Posterior vena cava (tissue), 2 donors: ENCODE results near the gene GSTM3. TPM values are rescaled to one million over a fixed set of nuclear protein-coding genes. Genes with fewer than 3 reads are reported as not detected.
"Not testable (repeated sequence)": the region's sequence is repeated elsewhere in the genome, so short reads cannot be mapped to it uniquely, and the experiment has no call there.

Source experiments
- DNase-seq: peaks from one replicate; pipeline ENCODE4 v3.0.0-alpha.2; 2020; ENCODE audit warnings: low spot score
- intact Hi-C, 2 donors: fragments of 100-400 bp; cut with DNase I; formaldehyde crosslinking; loops; one replicate each; pipeline versions ENCODE4 v1.14.1 to v1.14.2; 2022 to 2023
- total RNA-seq, 2 donors: library from RNA; stranded (reverse); fragmentation: NEBNext Ultra II Directional; extraction: Animal tissue kit (Norgen Biotek cat#: 25700); gene quantifications; one replicate each; pipeline ENCODE4 v1.2.1, GENCODE V29; 2021
- donor health status: DM: yes; HTN: yes; CAD: no.
- donor health status: DM: yes; HTN: yes; CAD: no.

GSTM3 gene
- total RNA-seq, 2 donors from 2014 or later: 35.1 to 52.2 TPM

DNA sequence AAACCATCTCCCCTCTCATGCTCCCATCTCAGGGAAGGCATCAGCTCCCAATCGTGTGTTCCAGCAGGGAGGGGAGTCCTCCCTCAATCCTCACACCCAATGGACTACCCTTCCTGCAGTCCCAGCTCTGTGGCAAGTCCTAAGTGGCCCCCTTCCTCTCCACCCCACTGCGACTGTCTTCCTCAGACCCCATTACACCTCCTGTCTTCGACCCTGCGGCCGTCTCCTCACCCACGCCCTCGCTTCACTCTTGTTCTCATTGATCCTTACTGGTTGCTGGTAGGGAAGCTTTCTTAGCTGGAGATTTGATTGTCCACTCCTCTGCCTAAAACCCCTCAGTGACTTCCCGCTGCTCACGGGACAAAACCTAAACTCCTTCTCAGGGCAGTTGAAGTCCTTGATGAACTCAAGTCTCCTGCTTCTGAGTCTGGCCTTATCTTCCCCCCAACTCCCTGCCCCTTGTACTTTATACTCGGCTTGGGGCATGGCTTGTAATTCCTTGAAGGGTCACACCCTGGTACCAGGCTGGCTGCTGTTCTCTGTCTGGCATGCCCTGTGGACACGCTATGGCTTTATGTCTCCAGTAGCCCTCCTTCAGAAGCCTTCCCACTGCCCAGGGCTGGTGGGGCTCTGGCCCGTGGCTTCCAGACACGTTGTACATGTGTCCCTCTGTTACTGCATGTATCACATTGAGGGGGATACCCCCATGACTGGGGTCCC, 25.2 kb upstream of the GSTM3 start:
- peak; percentile 68 for DNase-seq
- intact Hi-C loops: loop anchor here in 1 of 2 donors (10.0 kb wide), 1 partner anchor 51 kb away; the partner anchor contains the start of gene GSTM5

DNA sequence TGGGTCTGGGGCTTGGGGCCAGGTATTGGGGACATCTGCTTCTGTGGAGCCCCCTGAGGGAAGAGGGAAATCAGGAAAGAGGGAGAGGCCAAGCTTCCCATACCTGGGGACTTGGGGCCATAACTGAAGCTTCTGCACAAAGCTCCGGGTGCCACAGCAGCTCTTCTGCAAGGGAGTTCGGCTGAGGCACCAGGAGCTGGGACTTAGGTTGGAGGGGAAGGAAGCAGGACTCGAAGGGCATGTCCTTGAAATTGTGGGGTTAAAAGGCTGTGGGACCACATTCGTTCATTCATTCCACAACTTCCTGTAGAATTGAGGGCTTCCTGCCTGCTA, 24.6 kb upstream of the GSTM3 start:
- no peak for DNase-seq
- intact Hi-C loops: loop anchor here in 1 of 2 donors (10.0 kb wide), 1 partner anchor 51 kb away; the partner anchor contains the start of gene GSTM5

DNA sequence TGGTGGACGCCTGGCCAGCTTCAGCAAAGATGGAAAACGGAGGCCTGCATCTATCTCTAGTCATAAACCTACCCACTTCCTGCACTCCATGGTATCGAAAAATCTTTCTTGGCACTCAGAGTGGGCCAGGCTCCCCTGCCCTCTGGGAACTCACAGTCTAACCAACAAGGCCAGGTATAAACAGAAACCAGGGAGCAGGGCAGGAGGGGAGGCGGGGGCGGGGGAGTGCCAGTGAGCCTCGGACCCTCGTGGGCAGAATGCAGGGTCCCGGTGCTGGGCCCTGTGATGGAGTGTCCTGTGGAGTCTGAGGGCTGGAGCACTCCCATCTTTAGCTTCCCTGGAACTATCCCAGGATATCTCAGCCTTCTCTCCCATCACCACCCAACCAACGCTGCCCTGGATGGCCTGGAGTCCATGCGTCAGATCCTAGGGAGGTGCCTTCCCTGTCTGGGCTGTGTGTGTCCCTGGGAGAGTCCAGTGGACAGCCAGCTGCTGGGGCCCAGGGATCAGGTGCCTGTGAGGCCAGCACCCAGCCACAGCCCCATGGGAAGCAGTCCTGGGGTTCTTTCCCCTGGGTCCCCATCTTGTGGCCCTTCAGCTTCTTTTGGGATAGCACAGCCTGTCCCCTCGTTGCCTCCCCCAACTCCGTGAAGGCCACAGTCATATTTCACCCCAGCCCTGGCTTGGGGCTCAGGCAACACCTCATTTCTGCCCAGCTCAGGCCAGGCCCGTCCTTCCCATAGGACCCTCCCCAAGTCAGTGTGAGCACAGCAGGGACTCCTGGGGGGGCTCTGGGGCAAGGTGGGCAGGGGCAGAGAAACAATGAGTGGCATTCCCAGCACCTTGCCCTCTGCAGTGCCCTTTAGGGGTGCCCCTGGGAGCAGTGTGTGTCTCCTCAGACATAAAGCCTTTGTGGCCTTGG, 24.0 kb upstream of the GSTM3 start:
- intact Hi-C loops: loop anchor here in 1 of 2 donors (10.0 kb wide), 1 partner anchor 50 kb away; the partner anchor contains the start of gene GSTM5
- DNase-seq: peak; percentile 70

DNA sequence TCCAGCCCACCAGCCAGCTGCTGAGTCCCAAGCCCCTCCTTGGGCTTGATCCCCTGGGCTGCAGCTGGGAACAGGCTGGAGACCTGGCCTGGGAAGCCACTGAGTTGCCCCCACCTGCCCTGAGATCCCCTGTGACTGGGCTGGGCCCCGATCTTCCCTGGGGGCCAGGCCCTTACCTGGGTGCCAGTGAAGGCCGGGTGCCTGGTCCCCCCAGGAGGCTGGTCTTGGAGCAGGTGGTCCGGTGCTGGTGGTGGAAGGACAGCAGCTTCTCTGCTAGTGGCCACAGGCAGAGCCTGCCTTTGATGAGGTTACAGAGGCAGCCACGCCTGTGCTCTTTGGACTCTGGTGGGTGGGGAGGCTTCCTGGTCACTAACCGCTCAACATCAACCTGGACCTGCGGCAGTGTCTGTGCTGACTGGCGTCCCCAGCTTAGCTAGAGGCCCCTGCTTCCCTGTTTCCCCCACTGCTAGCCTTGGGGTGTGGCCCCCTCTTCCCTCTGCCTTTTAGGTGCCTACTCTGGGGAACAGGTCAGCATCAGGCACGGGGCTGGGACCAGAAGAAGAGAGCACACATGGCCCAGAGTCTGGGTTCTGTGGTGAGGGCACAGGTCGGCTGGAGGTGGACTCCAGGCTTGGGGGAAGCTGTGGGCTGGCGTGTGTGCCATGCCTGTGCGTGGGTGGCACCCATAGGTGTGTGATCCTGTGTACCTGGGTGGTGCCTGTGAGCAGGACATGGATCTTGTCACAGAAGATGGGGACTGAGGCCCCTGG, 23.0 kb upstream of the GSTM3 start, which contains the start of gene EPS8L3:
Gene EPS8L3, minus strand, starts transcription at position 278 of the 770 bp plus-strand sequence. CDS start 2,174 bp downstream, outside the sequence.
- intact Hi-C loops: loop anchor here in 1 of 2 donors (10.0 kb wide), 1 partner anchor 49 kb away; the partner anchor contains the start of gene GSTM5
- peak; percentile 71 for DNase-seq

DNA sequence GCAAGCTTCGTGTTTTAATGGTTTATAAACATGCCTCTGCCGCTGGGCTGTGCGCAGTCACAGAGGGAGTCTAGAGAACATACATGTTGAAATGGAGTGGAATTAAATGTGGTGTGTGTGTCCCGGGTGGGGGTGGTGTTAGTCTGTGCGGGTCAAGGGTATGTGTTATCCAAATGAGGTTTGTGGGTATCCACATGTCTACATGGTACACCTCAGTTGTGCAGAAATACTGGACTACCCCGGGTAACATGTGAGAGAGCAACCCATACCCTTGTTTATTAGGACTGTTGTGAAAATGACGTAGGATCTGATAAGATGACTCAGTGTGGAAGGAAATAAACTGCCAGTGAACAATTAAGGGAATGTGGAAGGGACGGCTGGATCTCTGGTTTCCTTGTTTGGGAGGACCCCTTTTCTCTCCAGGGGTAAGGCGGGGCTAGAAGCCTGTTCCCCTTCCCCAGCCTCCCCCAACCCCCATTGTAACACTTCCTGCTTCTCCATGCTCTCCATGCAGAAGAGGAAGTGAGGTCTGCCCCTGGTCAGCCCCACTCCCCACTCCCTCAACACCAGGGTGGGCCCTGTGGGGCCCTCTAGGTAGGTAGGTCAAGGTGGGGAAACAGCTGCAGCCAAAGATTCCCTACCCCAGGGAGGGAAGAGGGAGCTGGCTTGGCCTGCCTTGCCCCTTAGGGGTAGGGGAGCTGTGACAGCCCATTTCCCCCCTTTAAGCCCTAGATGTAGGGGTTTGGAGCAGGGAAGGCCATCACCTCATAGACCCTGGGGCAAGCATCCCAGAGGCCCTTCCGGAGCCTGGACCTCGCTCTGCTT, 22.2 kb upstream of the GSTM3 start:
- DNase-seq: peak; percentile 75

DNA sequence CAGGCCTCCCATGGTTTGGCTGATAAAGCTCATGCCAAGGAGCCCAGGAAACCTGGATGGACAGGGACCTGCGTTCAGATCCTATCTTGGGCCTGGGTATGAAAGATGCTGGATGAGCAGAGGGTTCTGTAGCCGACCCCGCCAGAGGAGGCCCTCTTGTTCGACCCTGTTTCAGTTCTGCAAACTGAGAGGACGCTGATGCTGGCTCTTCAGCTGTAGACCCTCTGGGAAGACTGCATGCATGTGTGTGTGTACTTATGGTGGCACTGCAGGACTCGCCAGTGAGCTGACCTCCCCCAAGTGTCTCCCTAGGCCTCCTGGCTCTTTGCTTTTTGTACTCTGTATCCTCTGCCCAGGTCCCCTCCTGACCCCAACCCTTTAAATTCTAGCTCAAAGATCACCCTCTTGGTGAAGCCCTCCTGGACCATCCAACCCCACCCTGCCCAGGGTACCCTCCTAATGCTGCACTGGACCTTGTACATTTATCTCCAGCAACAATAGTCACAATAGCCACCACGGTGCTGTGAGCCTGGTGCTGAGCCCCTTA, 21.3 kb upstream of the GSTM3 start:
- no peak for DNase-seq
- intact Hi-C loops: loop anchor here in 1 of 2 donors (10.0 kb wide), 1 partner anchor 47 kb away; the partner anchor contains the start of gene GSTM5

More for the DNA sequence above, 22.2 kb upstream of the GSTM3 start:
- intact Hi-C loops: loop anchor here in 1 of 2 donors (10.0 kb wide), 1 partner anchor 48 kb away; the partner anchor contains the start of gene GSTM5

DNA sequence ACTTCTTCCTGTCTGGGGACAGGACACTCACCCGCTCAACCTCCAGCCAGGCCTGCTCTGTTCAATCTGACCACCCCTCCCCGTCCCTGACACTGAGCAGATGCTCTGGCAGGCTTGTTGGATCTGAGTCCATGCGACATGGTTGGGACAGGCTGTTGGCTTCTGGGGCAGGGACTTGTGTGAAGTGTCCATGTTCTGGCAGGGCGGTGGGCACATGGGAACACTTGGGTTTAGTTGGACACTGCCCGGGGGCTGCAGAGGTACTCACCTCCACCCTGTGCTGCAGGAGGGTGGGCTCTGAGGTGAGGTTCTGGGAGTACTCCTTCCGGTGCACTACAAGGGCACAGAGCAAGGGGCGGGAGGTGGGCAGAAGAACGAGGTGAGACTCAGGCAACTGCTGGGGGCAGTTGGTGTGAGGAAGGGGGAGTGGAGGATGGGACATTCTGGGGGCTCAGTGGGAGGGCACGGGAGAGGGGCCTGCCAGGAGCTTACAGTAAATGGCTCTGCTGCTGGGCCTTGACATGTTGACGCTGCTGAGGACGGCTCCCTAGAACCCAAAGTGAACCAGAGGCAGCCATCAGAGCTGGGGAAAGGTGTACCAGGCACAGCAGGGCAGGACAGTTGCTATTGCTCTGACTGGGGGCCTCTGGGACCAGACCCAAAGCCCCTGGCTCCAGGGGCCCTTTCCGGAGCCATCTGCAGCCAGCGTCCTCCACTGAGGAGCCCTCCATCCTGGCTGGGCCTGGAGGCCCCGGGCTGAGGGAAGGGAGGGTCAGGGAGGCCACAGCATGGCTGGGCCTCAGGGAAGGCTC, 20.6 kb upstream of the GSTM3 start:
- peak; percentile 65 for DNase-seq
- intact Hi-C loops: loop anchor here in 1 of 2 donors (10.0 kb wide), 1 partner anchor 47 kb away; the partner anchor contains the start of gene GSTM5

DNA sequence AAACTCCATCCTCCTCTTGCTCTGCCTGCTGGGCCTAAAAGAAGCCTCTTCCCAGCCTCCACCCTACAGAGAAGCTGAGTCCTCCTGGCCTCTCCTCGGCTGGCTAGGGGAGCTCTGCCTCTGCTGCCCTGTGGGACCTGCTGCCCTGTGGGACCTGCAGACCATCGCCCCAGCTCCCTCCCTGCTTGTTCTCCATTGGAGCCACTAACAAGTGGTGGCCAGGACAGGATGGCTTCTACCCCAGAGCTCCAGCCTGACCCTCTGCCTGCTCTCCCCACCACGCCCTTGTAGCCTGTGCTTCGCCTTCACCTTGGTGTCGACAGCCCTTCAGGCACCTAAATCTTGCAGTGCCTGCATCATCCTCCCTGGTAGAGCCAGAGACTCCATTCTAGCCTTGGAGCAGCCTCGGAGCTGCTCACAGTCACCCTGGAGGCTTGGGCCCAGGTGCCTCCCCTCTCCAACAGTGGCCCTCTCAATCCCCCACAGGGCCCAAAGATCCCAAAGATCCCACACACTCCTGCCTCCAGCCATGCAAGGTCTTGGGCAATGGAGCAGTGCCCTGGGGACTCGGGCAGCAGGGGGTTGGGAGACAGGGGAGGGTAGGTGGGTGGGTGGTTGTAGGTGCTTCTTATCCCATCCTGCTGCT, 19.9 kb upstream of the GSTM3 start:
- peak; percentile 61 for DNase-seq
- intact Hi-C loops: loop anchor here in 1 of 2 donors (10.0 kb wide), 1 partner anchor 46 kb away; the partner anchor contains the start of gene GSTM5

DNA sequence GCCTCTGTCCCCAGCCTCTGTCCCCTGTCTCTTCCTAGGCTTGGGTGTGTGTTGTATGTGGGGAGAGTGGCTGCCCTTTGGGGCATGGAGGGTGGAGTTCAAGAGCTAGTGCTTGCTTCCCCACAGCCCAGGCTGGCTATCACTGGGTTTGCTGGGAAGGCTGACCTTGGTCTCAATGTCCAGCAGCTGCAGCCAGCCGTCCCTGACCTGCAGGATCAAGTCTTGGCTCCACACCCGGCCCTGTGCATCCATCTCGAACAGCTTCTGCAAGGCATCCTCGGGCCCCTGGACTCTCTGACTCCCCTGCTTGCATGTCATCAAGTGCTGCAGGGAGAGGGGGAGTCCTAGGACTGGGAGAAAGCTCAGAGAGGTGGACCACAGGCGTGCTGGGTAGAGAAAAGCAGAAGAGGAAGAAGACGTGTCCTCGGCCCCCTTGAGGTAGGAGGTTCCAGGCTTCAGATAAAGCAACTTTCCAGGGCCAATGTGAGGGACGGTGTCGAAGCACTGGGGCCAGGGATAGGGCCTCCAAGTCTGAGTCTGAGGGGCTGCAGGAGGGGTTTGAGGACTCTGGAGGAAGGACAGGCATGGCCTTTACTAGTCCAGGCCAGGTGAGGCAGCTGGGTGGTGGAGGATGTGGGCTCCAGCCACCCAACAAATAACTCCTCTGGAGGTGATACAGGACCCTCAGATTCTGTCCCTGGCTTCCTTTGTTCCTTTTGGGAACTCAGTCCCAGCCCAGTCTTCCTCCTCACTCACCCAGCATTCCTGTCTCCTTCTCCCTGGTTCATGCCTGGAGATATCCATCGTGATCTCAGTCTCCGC, 18.9 kb upstream of the GSTM3 start:
- DNase-seq: peak; percentile 71

DNA sequence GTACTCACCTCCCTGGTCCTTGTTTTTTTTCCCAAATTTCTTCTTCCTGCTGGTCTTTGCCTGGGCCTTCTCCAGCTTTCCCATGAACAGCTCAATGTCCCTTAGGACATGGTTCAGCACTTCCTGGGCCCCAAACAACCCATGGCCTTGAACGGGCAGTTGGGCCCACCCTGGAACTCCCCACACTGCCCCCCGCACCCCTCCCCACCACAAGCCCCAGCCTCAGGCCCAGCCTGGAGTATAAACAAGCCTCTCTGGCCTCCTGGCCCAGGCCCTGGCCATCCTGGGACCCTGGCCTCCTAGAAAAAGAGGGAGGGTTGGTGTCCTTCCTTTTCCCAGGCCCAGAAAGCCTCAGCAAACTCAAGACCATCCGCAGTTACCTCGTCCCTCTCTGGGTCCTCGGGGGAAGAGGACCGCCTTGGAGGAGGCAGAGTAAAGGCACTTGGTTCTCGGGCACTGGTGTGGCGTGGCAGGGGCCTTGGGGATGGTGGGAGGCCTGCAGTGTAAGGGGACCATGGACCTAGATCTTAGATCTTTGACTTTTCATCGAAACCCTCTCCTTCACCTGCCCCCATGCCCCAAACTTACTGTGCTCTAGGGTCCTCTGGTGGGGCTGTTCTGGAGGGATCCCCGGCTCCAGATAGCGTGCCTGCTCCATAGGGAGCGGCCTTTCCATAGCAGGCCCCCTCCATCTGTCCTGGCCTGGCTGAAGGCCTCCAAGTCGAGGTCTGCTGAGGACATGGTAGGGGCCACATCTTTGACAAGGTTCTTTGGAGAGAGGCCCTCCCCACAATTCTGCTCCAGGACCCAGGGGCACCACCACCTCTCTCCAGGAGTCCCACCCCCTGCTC, 17.3 kb upstream of the GSTM3 start:
- intact Hi-C loops: no loop called here
- peak; percentile 65 for DNase-seq

More for the DNA sequence above, 18.9 kb upstream of the GSTM3 start:
- intact Hi-C loops: loop anchor here in 1 of 2 donors (10.0 kb wide), 1 partner anchor 45 kb away; the partner anchor contains the start of gene GSTM5

DNA sequence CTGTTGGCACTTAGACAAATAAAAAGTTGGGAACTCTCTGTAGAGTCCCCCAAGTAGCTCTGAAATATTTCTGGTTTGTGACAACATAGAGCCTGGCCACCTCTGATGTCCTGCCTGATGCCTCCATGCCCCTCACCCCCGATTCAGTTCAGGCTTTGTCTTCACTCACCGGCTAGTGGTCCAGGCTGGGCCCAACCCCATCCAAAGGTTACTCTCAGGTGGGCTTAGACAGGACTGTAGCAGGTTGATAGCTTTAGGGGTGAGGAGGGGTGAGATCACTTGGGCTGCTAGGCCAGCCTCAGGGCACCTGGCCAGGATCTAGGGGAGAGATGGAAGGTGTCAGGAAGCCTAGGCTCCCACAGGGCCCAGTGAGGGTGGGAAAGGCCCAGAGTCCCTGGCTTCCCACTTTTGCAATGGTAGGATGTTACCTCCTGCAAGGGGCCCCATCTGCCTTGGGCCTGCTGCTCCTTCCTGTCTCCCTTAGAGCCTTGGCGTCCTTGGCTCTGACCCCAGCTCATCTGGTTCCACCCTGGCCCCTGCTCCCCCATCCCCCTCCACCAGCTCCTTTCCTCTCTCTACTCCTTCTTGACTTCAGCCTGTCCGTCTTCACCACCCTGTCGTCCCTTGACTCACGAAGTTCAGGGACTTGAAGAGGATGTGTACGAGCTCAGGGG, 16.1 kb upstream of the GSTM3 start:
- peak; percentile 43 for DNase-seq
- intact Hi-C loops: no loop called here

DNA sequence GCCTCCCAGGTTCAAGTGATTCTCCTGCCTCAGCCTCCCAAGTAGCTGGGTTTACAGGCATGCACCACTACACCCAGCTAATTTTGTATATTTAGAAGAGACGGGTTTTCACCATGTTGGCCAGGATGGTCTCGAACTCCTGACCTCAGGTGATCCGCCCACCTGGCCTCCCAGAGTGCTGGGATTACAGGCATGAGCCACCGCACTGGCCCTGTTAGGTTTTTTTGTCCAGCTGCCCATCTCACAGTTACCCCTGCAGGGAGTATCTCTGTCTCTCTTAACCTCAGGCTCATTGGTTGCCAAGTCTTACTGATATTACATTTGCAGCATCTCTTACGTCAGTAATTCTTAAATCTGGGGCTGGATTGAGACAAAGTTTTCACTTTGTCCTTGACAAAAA, 15.5 kb upstream of the GSTM3 start:
- intact Hi-C loops: not testable (repeated sequence)
- DNase-seq: peak; percentile 40

DNA sequence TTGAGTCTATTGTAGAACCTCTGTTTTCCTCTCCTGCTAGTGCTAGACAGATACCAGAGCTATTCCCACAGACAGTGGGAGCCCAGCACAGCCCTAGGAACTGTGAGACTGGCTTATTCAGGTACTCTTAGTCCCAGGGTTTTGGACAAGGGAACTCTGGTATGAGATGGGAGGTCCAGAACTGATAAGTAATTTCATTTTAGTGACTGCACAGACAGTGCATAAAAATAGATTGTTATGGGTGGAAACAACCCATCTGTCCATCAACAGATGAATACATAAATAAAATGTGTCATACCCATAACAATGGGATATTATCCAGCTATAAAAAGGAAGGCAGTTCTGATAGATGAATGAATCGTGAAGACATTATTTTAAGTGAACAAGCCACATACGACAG, 13.9 kb upstream of the GSTM3 start:
- intact Hi-C loops: no loop called here
- no peak for DNase-seq
